MCF 10A (cell line): Measurements from ENCODE around the gene PAGE2. TPM values are rescaled to one million over a fixed set of nuclear protein-coding genes. Genes with fewer than 3 reads are reported as not detected.

Experiments
- BruUV-seq: library from RNA; stranded (reverse); fragments of 400-500 nt; replicated peaks from 2 replicates; lab custom pipeline; 2021; lab: Mats Ljungman, UMichigan
- CTCF ChIA-PET: fragments of 300-600 bp; sonication (Branson Sonifier 250); formaldehyde crosslinking; extraction: SDS; loops from one replicate; lab custom pipeline; 2021; ENCODE audit warnings: antibody characterized with exemption, inconsistent platforms; lab: Yijun Ruan, JAX
- POLR2A ChIA-PET: fragments of 300-600, 350-650 bp; sonication (Branson Sonifier 250); formaldehyde crosslinking; extraction: SDS; loops from one replicate; lab custom pipeline; 2020; ENCODE audit warnings: antibody characterized with exemption, inconsistent platforms; lab: Yijun Ruan, JAX
- DNase-seq: peaks from one replicate; pipeline ENCODE4 v3.0.0-alpha.2; 2018; ENCODE audit not compliant: unreplicated experiment
- H3K27ac Mint-ChIP-seq: one replicate; pipeline ENCODE4 v1.8.0; 2022; ENCODE audit warnings: mild to moderate bottlenecking, low read depth, mixed read lengths; ENCODE audit not compliant: unreplicated experiment
- H3K27me3 Mint-ChIP-seq: one replicate; pipeline ENCODE4 v1.8.0; 2022; ENCODE audit warnings: mixed read lengths; ENCODE audit not compliant: insufficient read depth, unreplicated experiment
- H3K36me3 Mint-ChIP-seq: one replicate; pipeline ENCODE4 v1.8.0; 2022; ENCODE audit warnings: mild to moderate bottlenecking, moderate library complexity, mixed read lengths; ENCODE audit not compliant: insufficient read depth, unreplicated experiment
- H3K4me1 Mint-ChIP-seq: one replicate; pipeline ENCODE4 v1.8.0; 2022; ENCODE audit warnings: mixed read lengths; ENCODE audit not compliant: insufficient read depth, unreplicated experiment
- H3K4me3 Mint-ChIP-seq: one replicate; pipeline ENCODE4 v1.8.0; 2022; ENCODE audit warnings: mild to moderate bottlenecking, moderate library complexity, mixed read lengths; ENCODE audit not compliant: unreplicated experiment
- H3K9me3 Mint-ChIP-seq: one replicate; pipeline ENCODE4 v1.8.0; 2022; ENCODE audit warnings: mixed read lengths; ENCODE audit not compliant: unreplicated experiment
- CTCF ChIP-seq: fragments of 200-600 bp; IDR thresholded peaks from one replicate; pipeline ENCODE4 v1.8.0; 2022; ENCODE audit warnings: antibody characterized with exemption, mild to moderate bottlenecking; ENCODE audit not compliant: unreplicated experiment
- intact Hi-C: fragments of 100-400 bp; cut with micrococcal nuclease; formaldehyde crosslinking; loops from 2 replicates; pipeline ENCODE4 v1.14.1; 2022
- total RNA-seq: library from RNA; stranded (reverse); gene quantifications from 2 replicates; pipeline ENCODE4 v1.2.3, GENCODE V29; 2022

The PAGE2 gene
- total RNA-seq, 1 experiment from 2014 or later, result not detected

- no peak for DNase-seq
- Mint-ChIP-seq H3K4me1 (peaks cover 6% of the 10 kb centered on the region), H3K36me3 (no peaks in the 10 kb centered on the region), H3K27ac (no peak overlapping the region), H3K9me3 (no peaks in the 10 kb centered on the region), H3K27me3 (peaks cover 79% of the 10 kb centered on the region), H3K4me3 (no peak overlapping the region)
- TF ChIP-seq CTCF, result no peak
- intact Hi-C loops, result no loop called here
- no TSS peak for BruUV-seq
- CTCF ChIA-PET, result no interaction called here
- POLR2A ChIA-PET, result no interaction called here
Observed at GRCh38 chrX:55118574-55118973, 29.8 kb downstream of the PAGE2 start.

- ChIA-PET POLR2A (no interaction called here), CTCF (interaction anchor here (1.7 kb wide), 1 partner anchor 16 kb away, joined by 8 read pairs; no protein-coding TSS in a partner anchor)
- TF ChIP-seq CTCF, result no peak
- Mint-ChIP-seq H3K27me3 (peaks cover 84% of the 10 kb centered on the region), H3K4me3 (no peak overlapping the region), H3K4me1 (peaks cover 6% of the 10 kb centered on the region), H3K9me3 (no peaks in the 10 kb centered on the region), H3K36me3 (no peaks in the 10 kb centered on the region), H3K27ac (no peak overlapping the region)
- no peak for DNase-seq
- intact Hi-C loops, result no loop called here
- BruUV-seq, result no TSS peak
Observed at GRCh38 chrX:55119271-55119670, 30.5 kb downstream of the PAGE2 start.

GRCh38 chrX:55119712-55120111 lies 30.9 kb downstream of the PAGE2 start:
- no peak overlapping the region for H3K4me3 Mint-ChIP-seq
- ChIA-PET POLR2A (no interaction called here), CTCF (interaction anchor here (1.7 kb wide), 1 partner anchor 15 kb away, joined by 8 read pairs; no protein-coding TSS in a partner anchor)
- peaks cover 84% of the 10 kb centered on the region for H3K27me3 Mint-ChIP-seq
- no peaks in the 10 kb centered on the region for H3K36me3 Mint-ChIP-seq
- no peaks in the 10 kb centered on the region for H3K9me3 Mint-ChIP-seq
- BruUV-seq, result no TSS peak
- no peak overlapping the region for H3K27ac Mint-ChIP-seq
- DNase-seq, result no peak
- H3K4me1 Mint-ChIP-seq, result peaks cover 6% of the 10 kb centered on the region
- intact Hi-C loops, result no loop called here
- TF ChIP-seq CTCF, result no peak

GRCh38 chrX:55120761-55121358 lies 32.0 kb downstream of the PAGE2 start:
- Mint-ChIP-seq H3K4me3 (no peak overlapping the region), H3K4me1 (peaks cover 6% of the 10 kb centered on the region), H3K9me3 (no peaks in the 10 kb centered on the region), H3K27ac (no peak overlapping the region), H3K27me3 (peaks cover 82% of the 10 kb centered on the region), H3K36me3 (no peaks in the 10 kb centered on the region)
- ChIA-PET POLR2A (no interaction called here), CTCF (interaction anchor here (0.7 kb wide), 1 partner anchor 1269 kb away, joined by 3 read pairs; no protein-coding TSS in a partner anchor)
- BruUV-seq, result no TSS peak
- intact Hi-C loops, result no loop called here
- no peak for DNase-seq
- TF ChIP-seq CTCF, result no peak
